ENCODE measurements around the gene PRDM4.

The PRDM4 gene

GRCh38 chr12:107760809-107761501, at the start of gene PRDM4:
TSS of gene PRDM4 (minus strand) at chr12:107761137. CDS start at chr12:107760515, 622 bp downstream.
- peak; percentile 70 to 80 for DNase-seq

GRCh38 chr12:107807471-107808150, 46.7 kb upstream of the PRDM4 start:
- DNase-seq, result no peak

GRCh38 chr12:107805488-107806180, 44.7 kb upstream of the PRDM4 start:
- DNase-seq, result no peak

- DNase-seq, result no peak
These were observed 42.2 kb upstream of the PRDM4 start for GRCh38 chr12:107803092-107803491.

- no peak for DNase-seq
These were observed 40.2 kb upstream of the PRDM4 start for GRCh38 chr12:107801150-107801549.

- DNase-seq, result no peak
These were observed 37.6 kb upstream of the PRDM4 start for GRCh38 chr12:107798580-107798979.

GRCh38 chr12:107794451-107794850, 33.5 kb upstream of the PRDM4 start:
- no peak for DNase-seq

GRCh38 chr12:107791465-107792089, 30.6 kb upstream of the PRDM4 start:
- no peak for DNase-seq

GRCh38 chr12:107788690-107789458, 27.9 kb upstream of the PRDM4 start:
- no peak for DNase-seq

GRCh38 chr12:107788281-107788680, 27.3 kb upstream of the PRDM4 start:
- no peak for DNase-seq

GRCh38 chr12:107783406-107784376, 22.8 kb upstream of the PRDM4 start:
- peak in 1 of 2 donors; percentile 52 for DNase-seq

- no peak for DNase-seq
These were observed 21.1 kb upstream of the PRDM4 start for GRCh38 chr12:107782067-107782466.

GRCh38 chr12:107780298-107780697, 19.4 kb upstream of the PRDM4 start:
- no peak for DNase-seq

GRCh38 chr12:107779077-107779831, 18.3 kb upstream of the PRDM4 start:
- DNase-seq, result no peak

GRCh38 chr12:107778383-107779025, 17.6 kb upstream of the PRDM4 start:
- no peak for DNase-seq

- no peak for DNase-seq
These were observed 15.2 kb upstream of the PRDM4 start for GRCh38 chr12:107776171-107776570.

GRCh38 chr12:107775093-107775721, 14.3 kb upstream of the PRDM4 start:
- DNase-seq, result no peak

GRCh38 chr12:107774349-107775029, 13.6 kb upstream of the PRDM4 start, which contains the start of gene ASCL4:
TSS of gene ASCL4 (plus strand) at chr12:107774704. CDS start at chr12:107775219, 515 bp downstream.
- no peak for DNase-seq

GRCh38 chr12:107767466-107767865, 6.5 kb upstream of the PRDM4 start:
- no peak for DNase-seq

All from bone marrow (tissue), 2 donors.